Fibroblast of skin of abdomen (primary cell): Measurements from ENCODE around the gene NPIPB2. TPM values are rescaled to one million over a fixed set of nuclear protein-coding genes. Genes with fewer than 3 reads are reported as not detected.
A peak's percentile ranks its signal among the peaks of the same experiment; 100 is the strongest.
"Not testable (repeated sequence)": the region's sequence is repeated elsewhere in the genome, so short reads cannot be mapped to it uniquely, and the experiment has no call there.

Source experiments
- DNase-seq: peaks from one replicate; pipeline ENCODE4 v3.0.0-alpha.2; 2013
- polyA plus RNA-seq, 2 experiments: library from polyadenylated mRNA; unstranded; fragments of 120-200 nt; gene quantifications; one replicate each; pipeline ENCODE4 v1.2.1, GENCODE V29; 2013; ENCODE audit not compliant: insufficient read length in 2 of 2

Gene NPIPB2
- polyA plus RNA-seq (2013, experiment 1 of 2; ENCODE audit: insufficient read length) = 2.9 TPM
- polyA plus RNA-seq (2013, experiment 2 of 2; ENCODE audit: insufficient read length) = 1.5 TPM

GRCh38 chr16:11941945-11942344 lies at the start of gene NPIPB2:
Gene NPIPB2, minus strand, starts transcription at chr16:11942045. Its CDS starts 0 bp downstream, at chr16:11942045.
- DNase-seq = not testable (repeated sequence)

GRCh38 chr16:11990702-11991390 lies 49.0 kb upstream of the NPIPB2 start:
- no peak for DNase-seq

GRCh38 chr16:11988258-11988978 lies 46.6 kb upstream of the NPIPB2 start:
- DNase-seq = no peak

GRCh38 chr16:11986521-11987057 lies 44.7 kb upstream of the NPIPB2 start:
- peak; percentile 42 for DNase-seq

- peak; percentile 41 for DNase-seq
Observed at GRCh38 chr16:11985250-11985649, 43.4 kb upstream of the NPIPB2 start.

- DNase-seq = no peak
Observed at GRCh38 chr16:11980136-11980844, 38.4 kb upstream of the NPIPB2 start.

GRCh38 chr16:11979013-11979672 lies 37.3 kb upstream of the NPIPB2 start:
- DNase-seq = no peak

- no peak for DNase-seq
Observed at GRCh38 chr16:11978080-11978479, 36.2 kb upstream of the NPIPB2 start.

- DNase-seq = peak; percentile 82
Observed at GRCh38 chr16:11977376-11978041, 35.7 kb upstream of the NPIPB2 start.

GRCh38 chr16:11976850-11977375 lies 35.1 kb upstream of the NPIPB2 start:
- no peak for DNase-seq

- DNase-seq = no peak
Observed at GRCh38 chr16:11973070-11973469, 31.2 kb upstream of the NPIPB2 start.

- DNase-seq = no peak
Observed at GRCh38 chr16:11972128-11972527, 30.3 kb upstream of the NPIPB2 start.

- not testable (repeated sequence) for DNase-seq
Observed at GRCh38 chr16:11970292-11970691, 28.4 kb upstream of the NPIPB2 start.

GRCh38 chr16:11968577-11968976 lies 26.7 kb upstream of the NPIPB2 start:
- DNase-seq = no peak

GRCh38 chr16:11967195-11967911 lies 25.5 kb upstream of the NPIPB2 start:
- no peak for DNase-seq

GRCh38 chr16:11966173-11966572 lies 24.3 kb upstream of the NPIPB2 start:
- no peak for DNase-seq

GRCh38 chr16:11964761-11965551 lies 23.1 kb upstream of the NPIPB2 start, which contains the start of gene TNFRSF17:
Gene TNFRSF17, plus strand, starts transcription at chr16:11965210. Its CDS starts 115 bp downstream, at chr16:11965325.
- no peak for DNase-seq

- no peak for DNase-seq
Observed at GRCh38 chr16:11963706-11964105, 21.9 kb upstream of the NPIPB2 start.

GRCh38 chr16:11962978-11963377 lies 21.1 kb upstream of the NPIPB2 start:
- not testable (repeated sequence) for DNase-seq

- not testable (repeated sequence) for DNase-seq
Observed at GRCh38 chr16:11962457-11962856, 20.6 kb upstream of the NPIPB2 start.
